Brain microvascular endothelial cell (primary cell): Measurements from ENCODE around the gene NDRG3.

Experiments used
- DNase-seq: peaks from one replicate; pipeline ENCODE4 v3.0.0-alpha.2; 2020
- H3K27ac ChIP-seq: fragments of 250-450 bp; sonication (Bioruptor Pico); 2 replicates; pipeline ENCODE4 v1.5.1; 2020; ENCODE audit warnings: mild to moderate bottlenecking, moderate library complexity
- H3K27me3 ChIP-seq: fragments of 250-450 bp; sonication (Bioruptor Pico); replicated peaks from 2 replicates; pipeline ENCODE4 v1.5.1; 2020; ENCODE audit warnings: mild to moderate bottlenecking
- H3K36me3 ChIP-seq: fragments of 250-450 bp; sonication (Bioruptor Pico); replicated peaks from 2 replicates; pipeline ENCODE4 v1.5.1; 2020; ENCODE audit warnings: mild to moderate bottlenecking
- H3K4me3 ChIP-seq: 2 replicates; pipeline ENCODE4 v1.5.1; 2011; ENCODE audit warnings: low read depth, mild to moderate bottlenecking, control low read depth, low read length, moderate library complexity
- in situ Hi-C: cut with HindIII; loops from 2 replicates; pipeline ENCODE4 v1.10.0; 2017; ENCODE audit warnings: low sequenced_read_pairs, low pct_ligation_motif_present
- TF ChIP-seq, protein P1 (sequence below): IDR thresholded peaks from 2 replicates; pipeline ENCODE4 v1.5.1; 2011; ENCODE audit warnings: low read depth, mild to moderate bottlenecking, moderate library complexity, low read length, control low read depth, inconsistent platforms; ENCODE audit errors: missing control alignments

The NDRG3 gene

GRCh38 chr20:36745927-36746659, at the start of gene NDRG3:
TSS of gene NDRG3 (minus strand) at chr20:36746090. CDS start at chr20:36721735, 24,355 bp downstream.
- Histone ChIP-seq H3K4me3 (peak within 1 kb of the TSS; percentile 77), H3K27ac (peak within 1 kb of the TSS; percentile 4), H3K36me3 (no peaks in the 10 kb centered on the region), H3K27me3 (no peaks in the 10 kb centered on the region)
- TF ChIP-seq, protein P1, sequence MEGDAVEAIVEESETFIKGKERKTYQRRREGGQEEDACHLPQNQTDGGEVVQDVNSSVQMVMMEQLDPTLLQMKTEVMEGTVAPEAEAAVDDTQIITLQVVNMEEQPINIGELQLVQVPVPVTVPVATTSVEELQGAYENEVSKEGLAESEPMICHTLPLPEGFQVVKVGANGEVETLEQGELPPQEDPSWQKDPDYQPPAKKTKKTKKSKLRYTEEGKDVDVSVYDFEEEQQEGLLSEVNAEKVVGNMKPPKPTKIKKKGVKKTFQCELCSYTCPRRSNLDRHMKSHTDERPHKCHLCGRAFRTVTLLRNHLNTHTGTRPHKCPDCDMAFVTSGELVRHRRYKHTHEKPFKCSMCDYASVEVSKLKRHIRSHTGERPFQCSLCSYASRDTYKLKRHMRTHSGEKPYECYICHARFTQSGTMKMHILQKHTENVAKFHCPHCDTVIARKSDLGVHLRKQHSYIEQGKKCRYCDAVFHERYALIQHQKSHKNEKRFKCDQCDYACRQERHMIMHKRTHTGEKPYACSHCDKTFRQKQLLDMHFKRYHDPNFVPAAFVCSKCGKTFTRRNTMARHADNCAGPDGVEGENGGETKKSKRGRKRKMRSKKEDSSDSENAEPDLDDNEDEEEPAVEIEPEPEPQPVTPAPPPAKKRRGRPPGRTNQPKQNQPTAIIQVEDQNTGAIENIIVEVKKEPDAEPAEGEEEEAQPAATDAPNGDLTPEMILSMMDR = no peak
- in situ Hi-C loops = no loop called here
- DNase-seq = peak; percentile 89

DNA sequence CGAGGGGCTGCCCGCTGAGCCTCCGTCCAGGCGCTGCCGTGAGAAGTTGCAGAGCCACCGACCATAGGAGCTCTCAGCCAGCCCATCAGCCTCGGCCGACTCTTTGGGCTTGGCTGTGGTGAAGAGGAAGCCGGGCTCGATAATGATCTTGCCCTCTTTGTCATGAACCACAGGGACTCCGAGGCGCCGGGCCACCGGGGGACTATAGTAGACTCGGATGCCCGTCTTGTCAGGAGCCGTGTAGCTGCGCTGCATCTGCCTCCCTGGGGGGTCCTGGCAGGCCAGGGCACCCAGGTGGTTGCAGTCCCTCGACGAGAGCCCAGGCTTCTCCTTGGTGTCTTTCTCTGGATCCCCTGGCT, 48.2 kb upstream of the NDRG3 start:
- TF ChIP-seq, protein P1 = no peak
- Histone ChIP-seq H3K27me3 (no peaks in the 10 kb centered on the region), H3K4me3 (no peak overlapping the region), H3K36me3 (peaks cover 44% of the 10 kb centered on the region), H3K27ac (no peak overlapping the region)
- no peak for DNase-seq
- in situ Hi-C loops = no loop called here

DNA sequence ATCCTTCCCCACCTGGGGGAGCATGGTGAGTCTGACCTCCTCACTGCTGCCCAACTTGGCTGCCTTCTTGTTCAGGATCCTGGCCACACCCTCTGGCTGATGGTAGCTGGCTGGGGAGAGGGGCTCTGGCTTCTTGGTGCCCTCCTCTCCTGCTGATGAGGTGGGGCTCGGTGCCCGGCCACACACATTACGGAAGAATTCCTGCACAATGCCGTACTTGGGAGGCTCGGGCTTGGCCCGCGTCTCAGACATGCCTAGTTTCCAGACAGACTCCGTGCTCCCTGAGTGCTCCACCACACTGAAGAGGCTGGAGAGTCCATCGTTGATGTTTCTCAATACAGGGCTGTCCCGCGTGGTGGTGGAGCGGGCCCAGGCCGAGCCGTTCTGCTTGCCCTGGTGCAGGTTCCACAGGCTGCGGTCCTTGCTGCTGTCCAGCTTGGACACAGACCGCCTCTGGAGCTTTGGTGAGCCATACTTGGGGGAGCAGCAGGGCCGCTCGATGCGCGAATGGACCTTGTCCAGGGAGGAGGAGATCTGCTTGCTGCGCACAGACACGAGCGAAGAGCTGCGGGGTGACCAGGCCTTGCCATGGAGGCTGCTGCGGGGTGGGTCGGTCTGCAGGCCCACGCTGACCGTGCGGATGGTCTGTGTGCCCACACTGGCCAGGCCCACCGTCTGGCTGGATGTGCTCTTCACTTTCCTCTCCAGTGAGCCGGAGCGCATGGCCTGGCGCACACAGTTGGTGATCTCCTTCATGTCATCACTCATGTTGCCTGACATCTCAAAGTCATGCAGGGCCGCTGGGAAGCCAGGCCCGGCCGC, 47.6 kb upstream of the NDRG3 start:
- in situ Hi-C loops = no loop called here
- no peak for DNase-seq
- H3K27ac ChIP-seq = no peak overlapping the region
- no peak overlapping the region for H3K4me3 ChIP-seq
- no peaks in the 10 kb centered on the region for H3K27me3 ChIP-seq
- peaks cover 44% of the 10 kb centered on the region for H3K36me3 ChIP-seq
- TF ChIP-seq, protein P1 = no peak

DNA sequence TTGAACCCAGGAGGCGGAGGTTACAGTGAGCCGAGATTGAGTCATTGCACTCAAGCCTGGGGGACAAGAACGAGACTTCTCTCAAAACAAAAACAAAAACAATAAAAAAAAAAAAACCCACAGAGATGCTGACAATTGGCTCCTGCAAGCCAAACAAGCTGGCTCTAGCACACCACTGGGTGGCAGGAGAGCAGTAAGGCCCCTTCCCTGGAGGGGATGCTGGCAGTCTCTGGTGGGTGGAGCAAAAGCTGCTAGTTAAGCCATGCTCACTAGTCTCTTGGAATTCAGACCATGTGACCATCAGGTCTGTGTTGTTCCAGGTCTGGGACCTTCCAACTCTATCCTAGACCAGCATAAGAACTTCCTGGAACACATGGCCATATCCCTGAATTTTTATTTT, 46.5 kb upstream of the NDRG3 start:
- TF ChIP-seq, protein P1 = peak; percentile 76
- Histone ChIP-seq H3K27me3 (no peaks in the 10 kb centered on the region), H3K27ac (no peak overlapping the region), H3K36me3 (peaks cover 41% of the 10 kb centered on the region), H3K4me3 (no peak overlapping the region)
- in situ Hi-C loops = no loop called here
- DNase-seq = peak; percentile 51

- TF ChIP-seq, protein P1 = no peak
- Histone ChIP-seq H3K27me3 (no peaks in the 10 kb centered on the region), H3K27ac (no peak overlapping the region), H3K36me3 (peaks cover 38% of the 10 kb centered on the region), H3K4me3 (no peak overlapping the region)
- DNase-seq = no peak
- in situ Hi-C loops = no loop called here
Measured at GRCh38 chr20:36791862-36792261, 46.0 kb upstream of the NDRG3 start.
